Smooth muscle cell (in vitro differentiated cells): ENCODE measurements around the gene HINT3. TPM values are rescaled to one million over a fixed set of nuclear protein-coding genes. Genes with fewer than 3 reads are reported as not detected.
A peak's percentile ranks its signal among the peaks of the same experiment; 100 is the strongest.
"Not testable (repeated sequence)": the region's sequence is repeated elsewhere in the genome, so short reads cannot be mapped to it uniquely, and the experiment has no call there.

Experiments used
- DNase-seq: peaks from one replicate; lab custom pipeline; 2025; ENCODE audit not compliant: unreplicated experiment; lab: John Stamatoyannopoulos, UW
- H2AFZ ChIP-seq: fragments of 200-600 bp; sonication (generic); 2 replicates; pipeline ENCODE4 v1.6.0; 2016; ENCODE audit warnings: antibody characterized with exemption, low read depth, mild to moderate bottlenecking
- H3F3A ChIP-seq: fragments of 200-600 bp; sonication (generic); 2 replicates; pipeline ENCODE4 v1.6.0; 2017; ENCODE audit warnings: antibody characterized with exemption, low read depth
- H3K27ac ChIP-seq: fragments of 200-600 bp; sonication (generic); 2 replicates; pipeline ENCODE4 v1.5.1; 2016; ENCODE audit warnings: low read depth, mild to moderate bottlenecking
- H3K27me3 ChIP-seq: fragments of 200-600 bp; sonication (generic); 2 replicates; pipeline ENCODE4 v1.6.1; 2016; ENCODE audit warnings: low read depth, mild to moderate bottlenecking
- H3K36me3 ChIP-seq: fragments of 200-600 bp; sonication (generic); 2 replicates; pipeline ENCODE4 v1.5.1; 2016; ENCODE audit warnings: low read depth
- H3K4me1 ChIP-seq: fragments of 200-600 bp; sonication (generic); 2 replicates; pipeline ENCODE4 v1.5.1; 2016; ENCODE audit warnings: low read depth
- H3K4me2 ChIP-seq: fragments of 200-600 bp; sonication (generic); 2 replicates; pipeline ENCODE4 v1.6.0; 2016; ENCODE audit warnings: mild to moderate bottlenecking
- H3K4me3 ChIP-seq: fragments of 200-600 bp; sonication (generic); 2 replicates; pipeline ENCODE4 v1.5.1; 2016; ENCODE audit warnings: mild to moderate bottlenecking
- H3K79me2 ChIP-seq: fragments of 200-600 bp; sonication (generic); 2 replicates; pipeline ENCODE4 v1.6.0; 2016; ENCODE audit warnings: low read depth, mild to moderate bottlenecking
- H3K9ac ChIP-seq: fragments of 200-600 bp; sonication (generic); 2 replicates; pipeline ENCODE4 v1.6.0; 2016; ENCODE audit warnings: low read depth
- H3K9me3 ChIP-seq: fragments of 200-600 bp; sonication (generic); replicated peaks from 2 replicates; pipeline ENCODE4 v1.5.1; 2016; ENCODE audit warnings: low read depth
- H4K20me1 ChIP-seq: fragments of 200-600 bp; sonication (generic); 2 replicates; pipeline ENCODE4 v1.6.0; 2016; ENCODE audit warnings: low read depth
- CTCF ChIP-seq: fragments of 200-600 bp; sonication (generic); IDR thresholded peaks from 2 replicates; pipeline ENCODE4 v1.5.1; 2017; ENCODE audit warnings: borderline replicate concordance, mild to moderate bottlenecking, antibody characterized with exemption; ENCODE audit not compliant: insufficient read depth, poor library complexity, severe bottlenecking
- WGBS: methylation state at CpG from one replicate; pipeline ENCODE4 v1.1.7; 2016; ENCODE audit warnings: low lambda C conversion rate; 5-methylcytosine and 5-hydroxymethylcytosine counted together
- polyA plus RNA-seq: library from polyadenylated mRNA; unstranded; fragments of >200 nt; fragmentation: Nextera tagmentation; extraction: Ambion mirVana; gene quantifications from 2 replicates; pipeline ENCODE4 v1.2.1, GENCODE V29; 2016
- total RNA-seq: library from RNA; depleted of rRNA; stranded (reverse); fragments of >200 nt; gene quantifications from 2 replicates; pipeline ENCODE4 v1.2.3, GENCODE V29; 2014

The HINT3 gene
- total and polyA plus RNA-seq, 2 experiments from 2014 or later, result 6.8 to 13.1 TPM

DNA sequence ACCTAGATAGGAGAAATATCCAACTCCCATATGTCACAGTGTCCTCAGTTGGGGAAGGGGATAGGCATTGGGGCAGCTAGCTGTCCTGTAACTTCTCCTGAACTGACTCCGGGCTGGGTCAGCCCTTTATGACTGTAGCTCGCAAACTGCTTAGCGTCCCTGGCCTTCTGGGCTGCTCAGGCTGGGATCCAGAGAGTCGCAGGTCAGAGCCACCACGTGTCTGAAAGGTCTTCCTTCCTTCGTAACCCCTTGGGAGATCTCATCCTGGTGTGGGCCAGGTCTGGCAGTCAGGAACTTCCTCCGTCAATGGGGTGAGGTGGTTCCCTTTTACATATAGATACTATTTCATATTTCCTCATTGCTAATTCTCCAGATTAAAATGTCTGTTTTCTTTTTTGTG, 28.8 kb upstream of the HINT3 start:
- Histone ChIP-seq H3K79me2 (no peaks in the 10 kb centered on the region), H4K20me1 (no peaks in the 10 kb centered on the region), H3K9ac (no peak overlapping the region), H2AFZ (no peak overlapping the region), H3K36me3 (peaks cover 16% of the 10 kb centered on the region), H3K4me1 (no peaks in the 10 kb centered on the region), H3K4me2 (no peak overlapping the region), H3K9me3 (no peaks in the 10 kb centered on the region), H3K27me3 (no peaks in the 10 kb centered on the region), H3K27ac (no peak overlapping the region), H3K4me3 (no peak overlapping the region), H3F3A (no peaks in the 10 kb centered on the region)
- DNase-seq, result no peak
- no peak for TF ChIP-seq CTCF
- WGBS, result 87% methylated on average over 7 of the region's 7 CpGs

- Histone ChIP-seq H4K20me1 (no peaks in the 10 kb centered on the region), H3F3A (no peaks in the 10 kb centered on the region), H3K4me1 (no peaks in the 10 kb centered on the region), H3K4me3 (no peak overlapping the region), H3K27me3 (no peaks in the 10 kb centered on the region), H3K36me3 (peaks cover 9% of the 10 kb centered on the region), H3K27ac (peak overlapping the region; percentile 61), H3K79me2 (no peaks in the 10 kb centered on the region), H3K9ac (no peak overlapping the region), H3K9me3 (no peaks in the 10 kb centered on the region), H2AFZ (no peak overlapping the region), H3K4me2 (no peak overlapping the region)
- DNase-seq, result no peak
- WGBS, result 75% methylated on average over 3 of the region's 3 CpGs
- TF ChIP-seq CTCF, result no peak
These were observed 25.7 kb upstream of the HINT3 start for GRCh38 chr6:125930765-125931418.

GRCh38 chr6:125931733-125932450, 24.7 kb upstream of the HINT3 start:
- H3F3A ChIP-seq, result no peaks in the 10 kb centered on the region
- no peaks in the 10 kb centered on the region for H3K27me3 ChIP-seq
- H4K20me1 ChIP-seq, result no peaks in the 10 kb centered on the region
- WGBS, result 92% methylated on average over 4 of the region's 4 CpGs
- H3K4me1 ChIP-seq, result no peaks in the 10 kb centered on the region
- H3K4me2 ChIP-seq, result no peak overlapping the region
- H3K9ac ChIP-seq, result no peak overlapping the region
- no peak for DNase-seq
- H3K79me2 ChIP-seq, result no peaks in the 10 kb centered on the region
- no peak overlapping the region for H2AFZ ChIP-seq
- TF ChIP-seq CTCF, result no peak
- H3K36me3 ChIP-seq, result peaks cover 9% of the 10 kb centered on the region
- peak overlapping the region; percentile 61 for H3K27ac ChIP-seq
- H3K9me3 ChIP-seq, result no peaks in the 10 kb centered on the region
- no peak overlapping the region for H3K4me3 ChIP-seq

- Histone ChIP-seq H3K9ac (no peak overlapping the region), H3K4me3 (no peak overlapping the region), H3F3A (no peaks in the 10 kb centered on the region), H3K4me2 (no peak overlapping the region), H3K36me3 (peaks cover 6% of the 10 kb centered on the region), H3K27me3 (no peaks in the 10 kb centered on the region), H3K79me2 (no peaks in the 10 kb centered on the region), H3K27ac (no peak overlapping the region), H3K4me1 (no peaks in the 10 kb centered on the region), H2AFZ (no peak overlapping the region), H3K9me3 (no peaks in the 10 kb centered on the region), H4K20me1 (no peaks in the 10 kb centered on the region)
- DNase-seq, result no peak
- TF ChIP-seq CTCF, result no peak
These were observed 24.1 kb upstream of the HINT3 start for GRCh38 chr6:125932451-125932795.

DNA sequence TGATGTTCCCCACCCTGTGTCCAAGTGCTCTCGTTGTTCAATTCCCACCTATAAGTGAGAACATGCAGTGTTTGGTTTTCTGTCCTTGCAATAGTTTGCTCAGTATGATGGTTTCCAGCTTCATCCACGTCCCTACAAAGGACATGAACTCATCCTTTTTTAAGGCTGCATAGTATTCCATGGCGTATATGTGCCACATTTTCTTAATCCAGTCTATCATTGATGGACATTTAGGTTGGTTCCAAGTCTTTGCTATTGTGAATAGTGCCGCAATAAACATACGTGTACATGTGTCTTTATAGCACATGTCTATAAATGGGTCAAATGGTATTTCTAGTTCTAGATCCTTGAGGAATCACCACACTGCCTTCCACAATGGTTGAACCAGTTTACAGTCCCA, 21.1 kb upstream of the HINT3 start:
- not testable (repeated sequence) for H3K27me3 ChIP-seq, DNase-seq, H3K4me1 ChIP-seq, H3K79me2 ChIP-seq, H2AFZ ChIP-seq, H3K27ac ChIP-seq, H3K36me3 ChIP-seq, H3K9ac ChIP-seq, H4K20me1 ChIP-seq, H3K9me3 ChIP-seq, H3K4me3 ChIP-seq, H3F3A ChIP-seq, H3K4me2 ChIP-seq
- WGBS, result 83% methylated on average over 5 of the region's 5 CpGs
